NCI-H345 (cell line): ENCODE measurements around the gene IER5L.
"Not testable (repeated sequence)": the region's sequence is repeated elsewhere in the genome, so short reads cannot be mapped to it uniquely, and the experiment has no call there.

Experiments
- DNase-seq: peaks from one replicate; lab custom pipeline; 2025; lab: John Stamatoyannopoulos, UW

IER5L gene

GRCh38 chr9:129138476-129139232, 39.4 kb downstream of the IER5L start:
- no peak for DNase-seq

GRCh38 chr9:129138144-129138462, 40.0 kb downstream of the IER5L start:
- DNase-seq, result no peak

- DNase-seq, result no peak
Observed at GRCh38 chr9:129137292-129138143, 40.5 kb downstream of the IER5L start.

- DNase-seq, result no peak
Observed at GRCh38 chr9:129136446-129137035, 41.5 kb downstream of the IER5L start.

- DNase-seq, result no peak
Observed at GRCh38 chr9:129135476-129135875, 42.6 kb downstream of the IER5L start.

GRCh38 chr9:129133082-129133481, 45.0 kb downstream of the IER5L start:
- DNase-seq, result no peak

- DNase-seq, result peak; percentile 48
Observed at GRCh38 chr9:129131300-129132145, 46.5 kb downstream of the IER5L start.

- DNase-seq, result no peak
Observed at GRCh38 chr9:129130791-129131190, 47.3 kb downstream of the IER5L start.

- not testable (repeated sequence) for DNase-seq
Observed at GRCh38 chr9:129130271-129130670, 47.8 kb downstream of the IER5L start.

- DNase-seq, result no peak
Observed at GRCh38 chr9:129128689-129129088, 49.4 kb downstream of the IER5L start.

GRCh38 chr9:129126749-129127618, 51.1 kb downstream of the IER5L start:
- DNase-seq, result peak; percentile 10
